ENCODE results near the gene KDF1. TPM values are rescaled to one million over a fixed set of nuclear protein-coding genes. Genes with fewer than 3 reads are reported as not detected.
"Not testable (repeated sequence)": the region's sequence is repeated elsewhere in the genome, so short reads cannot be mapped to it uniquely, and the experiment has no call there.

Gene KDF1
- total RNA-seq, 1 donor from 2014 or later, result 10.3 TPM

- Histone ChIP-seq H3K36me3 (ENCODE audit: control insufficient read depth, insufficient read depth, low read length) (no peaks in the 10 kb centered on the region), H3K27me3 (ENCODE audit: control insufficient read depth, insufficient read depth, low read length) (no peaks in the 10 kb centered on the region), H3K4me3 (ENCODE audit: low read depth, low read length) (peak overlapping the region; percentile 82)
- no peak for TF ChIP-seq CTCF (IDR thresholded peaks at IDR 0.05; ENCODE audit: insufficient read depth, low read length, poor library complexity, severe bottlenecking)
- DNase-seq (ENCODE audit: low read depth), result no peak
Observed at GRCh38 chr1:26994787-26995517, 34.7 kb upstream of the KDF1 start.

- H3K36me3 ChIP-seq (ENCODE audit: control insufficient read depth, insufficient read depth, low read length), result no peaks in the 10 kb centered on the region
- no peak for DNase-seq (ENCODE audit: low read depth)
- no peaks in the 10 kb centered on the region for H3K27me3 ChIP-seq (ENCODE audit: control insufficient read depth, insufficient read depth, low read length)
- no peak for TF ChIP-seq CTCF (IDR thresholded peaks at IDR 0.05; ENCODE audit: insufficient read depth, low read length, poor library complexity, severe bottlenecking)
- peak overlapping the region; percentile 82 for H3K4me3 ChIP-seq (ENCODE audit: low read depth, low read length)
Observed at GRCh38 chr1:26994020-26994786, 33.9 kb upstream of the KDF1 start.

GRCh38 chr1:26993237-26994019 is 33.2 kb upstream of the KDF1 start, which contains the start of gene TRNP1:
Gene TRNP1 (plus strand): TSS chr1:26993692. CDS start chr1:26993787, 95 bp downstream.
- no peak for DNase-seq (ENCODE audit: low read depth)
- no peaks in the 10 kb centered on the region for H3K36me3 ChIP-seq (ENCODE audit: control insufficient read depth, insufficient read depth, low read length)
- no peak for TF ChIP-seq CTCF (IDR thresholded peaks at IDR 0.05; ENCODE audit: insufficient read depth, low read length, poor library complexity, severe bottlenecking)
- H3K27me3 ChIP-seq (ENCODE audit: control insufficient read depth, insufficient read depth, low read length), result no peaks in the 10 kb centered on the region
- H3K4me3 ChIP-seq (ENCODE audit: low read depth, low read length), result peak within 1 kb of the TSS; percentile 82

GRCh38 chr1:26991310-26992116 is 31.2 kb upstream of the KDF1 start:
- no peak for TF ChIP-seq CTCF (IDR thresholded peaks at IDR 0.05; ENCODE audit: insufficient read depth, low read length, poor library complexity, severe bottlenecking)
- H3K27me3 ChIP-seq (ENCODE audit: control insufficient read depth, insufficient read depth, low read length), result no peaks in the 10 kb centered on the region
- no peaks in the 10 kb centered on the region for H3K36me3 ChIP-seq (ENCODE audit: control insufficient read depth, insufficient read depth, low read length)
- no peak overlapping the region for H3K4me3 ChIP-seq (ENCODE audit: low read depth, low read length)
- DNase-seq (ENCODE audit: low read depth), result no peak

GRCh38 chr1:26989403-26990109 is 29.3 kb upstream of the KDF1 start:
- H3K4me3 ChIP-seq (ENCODE audit: low read depth, low read length); H3K27me3 ChIP-seq (ENCODE audit: control insufficient read depth, insufficient read depth, low read length); DNase-seq (ENCODE audit: low read depth); H3K36me3 ChIP-seq (ENCODE audit: control insufficient read depth, insufficient read depth, low read length): not testable (repeated sequence)

Data from kidney epithelial cell (primary cell).